Karpas-422 (cell line): Measurements from ENCODE around the gene SEMA7A. TPM values are rescaled to one million over a fixed set of nuclear protein-coding genes. Genes with fewer than 3 reads are reported as not detected.
"Not testable (repeated sequence)": the region's sequence is repeated elsewhere in the genome, so short reads cannot be mapped to it uniquely, and the experiment has no call there.

Experiments
- DNase-seq: peaks from one replicate; pipeline ENCODE4 v3.0.0-alpha.2; 2015
- H2AFZ ChIP-seq: fragments of 200-600 bp; sonication (generic); 2 replicates; pipeline ENCODE4 v1.6.1; 2014; ENCODE audit warnings: antibody characterized with exemption, low read length, mixed read lengths
- H3K27ac ChIP-seq: fragments of 200-600 bp; sonication (generic); 2 replicates; pipeline ENCODE4 v1.5.1; 2014; ENCODE audit warnings: mild to moderate bottlenecking, low read length, moderate library complexity
- H3K27me3 ChIP-seq: fragments of 200-600 bp; sonication (generic); 2 replicates; pipeline ENCODE4 v1.6.1; 2014; ENCODE audit warnings: low read length, mixed read lengths
- H3K36me3 ChIP-seq: fragments of 200-600 bp; sonication (generic); 2 replicates; pipeline ENCODE4 v1.6.1; 2014; ENCODE audit warnings: low read length, mixed read lengths; ENCODE audit not compliant: insufficient read depth
- H3K4me1 ChIP-seq: fragments of 200-600 bp; sonication (generic); 2 replicates; pipeline ENCODE4 v1.6.1; 2014; ENCODE audit warnings: mild to moderate bottlenecking, low read length, mixed read lengths
- H3K4me2 ChIP-seq: fragments of 200-600 bp; sonication (generic); 2 replicates; pipeline ENCODE4 v1.6.1; 2014; ENCODE audit warnings: low read length, low read depth, mild to moderate bottlenecking; ENCODE audit not compliant: poor library complexity, severe bottlenecking
- H3K4me3 ChIP-seq: fragments of 200-600 bp; sonication (generic); 2 replicates; pipeline ENCODE4 v1.5.1; 2014; ENCODE audit warnings: mild to moderate bottlenecking, antibody characterized with exemption, low read length, mixed read lengths
- H3K79me2 ChIP-seq: fragments of 200-600 bp; sonication (generic); 2 replicates; pipeline ENCODE4 v1.6.1; 2014; ENCODE audit warnings: mild to moderate bottlenecking, low read length, mixed read lengths
- H3K9ac ChIP-seq: fragments of 200-600 bp; sonication (generic); 2 replicates; pipeline ENCODE4 v1.6.0; 2014; ENCODE audit warnings: low read length
- H3K9me2 ChIP-seq: fragments of 200-600 bp; sonication (generic), shearing (Covaris generic); replicated peaks from 2 replicates; pipeline ENCODE4 v1.6.0; 2014; ENCODE audit warnings: mild to moderate bottlenecking, low read length, moderate library complexity; ENCODE audit not compliant: insufficient read depth
- H3K9me3 ChIP-seq: fragments of 300-700, 200-600 bp; sonication (generic); 2 replicates; pipeline ENCODE4 v1.6.1; 2014; ENCODE audit warnings: low read length, mixed read lengths
- H4K20me1 ChIP-seq: fragments of 200-600 bp; sonication (generic); 2 replicates; pipeline ENCODE4 v1.6.1; 2014; ENCODE audit warnings: mild to moderate bottlenecking, antibody characterized with exemption, low read length, low read depth; ENCODE audit not compliant: insufficient read depth
- total RNA-seq: library from RNA; depleted of rRNA; stranded (reverse); fragments of >200 nt; shearing (Covaris generic); gene quantifications from 2 replicates; pipeline ENCODE4 v1.2.3, GENCODE V29; 2014; ENCODE audit warnings: low replicate concordance

SEMA7A gene
- total RNA-seq, 1 experiment from 2014 or later: 41.6 TPM

DNA sequence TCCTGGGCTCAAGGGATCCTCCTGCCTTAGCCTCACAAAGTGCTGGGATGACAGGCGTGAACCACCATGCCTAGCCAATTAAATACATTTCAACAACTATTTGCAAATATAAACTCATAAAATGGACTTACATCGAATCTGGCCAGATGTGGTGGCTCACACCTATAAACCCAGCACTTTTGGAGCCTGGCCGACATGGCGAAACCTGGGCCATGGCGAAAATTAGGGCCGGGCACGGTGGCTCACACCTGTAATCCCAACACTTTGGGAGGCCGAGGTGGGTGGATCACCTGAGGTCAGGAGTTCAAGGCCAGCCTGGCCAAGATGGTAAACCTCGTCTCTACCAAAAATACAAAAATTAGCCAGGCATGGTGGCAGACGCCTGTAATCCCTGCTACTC lies 23.3 kb upstream of the SEMA7A start:
- H3K9ac ChIP-seq, H3K4me3 ChIP-seq, H3K4me2 ChIP-seq, H2AFZ ChIP-seq, DNase-seq, H3K27me3 ChIP-seq, H3K27ac ChIP-seq, H3K9me2 ChIP-seq, H4K20me1 ChIP-seq, H3K9me3 ChIP-seq: not testable (repeated sequence)
- Histone ChIP-seq H3K4me1 (peaks cover 10% of the 10 kb centered on the region), H3K79me2 (peaks cover 20% of the 10 kb centered on the region), H3K36me3 (peaks cover 23% of the 10 kb centered on the region)

DNA sequence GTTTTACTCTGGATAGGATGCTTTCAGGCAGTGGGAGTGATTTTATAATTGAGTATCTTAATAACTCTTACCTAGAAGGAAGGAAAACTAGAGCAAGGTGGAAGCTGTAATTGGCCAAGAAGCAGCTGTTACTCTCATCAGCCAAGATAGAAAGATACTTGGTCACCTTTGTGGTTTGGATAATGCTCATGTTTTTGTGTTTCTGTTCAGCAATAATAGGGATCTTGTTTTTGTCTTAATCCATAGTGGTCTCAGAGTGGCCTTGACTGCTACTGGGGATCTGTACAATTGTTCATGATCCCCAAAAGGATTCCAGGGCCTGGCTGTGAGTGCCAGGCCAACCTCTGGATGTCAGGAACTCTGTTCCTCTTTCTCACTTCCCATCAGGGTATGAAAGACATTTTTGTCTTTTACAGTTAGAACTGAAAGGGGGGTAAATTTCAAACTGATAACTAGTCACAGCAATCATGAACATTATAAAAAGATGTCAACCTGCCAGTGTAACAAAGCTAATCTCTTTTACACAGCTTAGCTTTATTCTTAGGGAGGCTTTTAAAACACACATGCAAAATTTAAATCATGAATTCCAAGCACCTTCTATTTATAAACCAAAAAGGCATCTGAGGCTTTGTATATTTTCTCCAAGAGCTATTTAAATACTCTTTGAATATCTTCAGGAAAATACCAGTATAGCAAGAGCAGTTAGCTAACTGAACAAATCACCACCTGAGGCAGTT lies 21.2 kb upstream of the SEMA7A start:
- H3K4me3 ChIP-seq: no peak overlapping the region
- no peak overlapping the region for H3K27ac ChIP-seq
- peaks cover 26% of the 10 kb centered on the region for H3K36me3 ChIP-seq

DNA sequence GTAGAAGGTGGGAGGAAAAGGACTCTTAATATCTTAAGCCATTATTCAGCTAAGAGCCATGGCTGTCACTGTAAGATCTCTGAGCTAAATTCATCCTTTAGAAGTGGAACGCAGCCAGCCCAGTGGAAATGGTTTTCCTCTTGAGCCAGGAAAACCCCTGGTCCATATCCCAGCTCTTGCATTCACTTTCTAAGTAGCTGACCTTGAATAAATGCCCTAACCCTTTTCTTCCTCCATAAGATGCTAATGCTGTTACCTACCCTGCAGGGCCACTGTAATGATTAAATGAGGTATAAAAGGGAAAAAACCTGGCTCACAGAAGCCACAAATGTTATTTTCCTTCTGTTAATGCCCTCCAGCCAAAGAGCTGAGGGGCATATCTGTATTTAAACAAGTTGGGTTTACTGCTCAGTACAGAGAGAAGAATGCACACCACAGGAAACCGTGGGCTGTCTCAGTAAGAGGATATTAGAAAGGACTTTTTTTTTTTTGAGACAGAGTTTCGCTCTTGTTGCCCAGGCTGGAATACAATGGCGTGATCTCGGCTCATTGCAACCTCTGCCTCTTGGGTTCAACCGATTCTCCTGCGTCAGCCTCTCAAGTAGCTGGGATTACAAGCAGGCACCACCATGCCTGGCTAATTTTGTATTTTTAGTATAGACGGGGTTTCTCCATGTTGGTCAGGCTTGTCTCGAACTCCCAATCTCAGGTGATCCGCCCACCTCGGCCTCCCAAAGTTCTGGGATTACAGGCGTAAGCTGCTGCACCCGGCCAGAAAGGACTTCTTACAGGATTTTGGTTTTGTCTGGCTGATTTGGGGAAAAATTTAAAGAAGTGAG lies 20.4 kb upstream of the SEMA7A start:
- no peak overlapping the region for H3K4me3 ChIP-seq
- H3K9me3 ChIP-seq: no peaks in the 10 kb centered on the region
- H2AFZ ChIP-seq: no peak overlapping the region
- H3K4me2 ChIP-seq: no peak overlapping the region
- no peaks in the 10 kb centered on the region for H3K9me2 ChIP-seq
- peaks cover 26% of the 10 kb centered on the region for H3K36me3 ChIP-seq
- DNase-seq: no peak
- no peaks in the 10 kb centered on the region for H3K4me1 ChIP-seq
- H3K27ac ChIP-seq: no peak overlapping the region
- H4K20me1 ChIP-seq: no peaks in the 10 kb centered on the region
- no peak overlapping the region for H3K9ac ChIP-seq
- H3K79me2 ChIP-seq: no peaks in the 10 kb centered on the region; the same call in 1 of the 2 replicates
- no peaks in the 10 kb centered on the region for H3K27me3 ChIP-seq

More for the DNA sequence above, 21.2 kb upstream of the SEMA7A start:
- Histone ChIP-seq H3K9ac (no peak overlapping the region), H3K79me2 (peaks cover 6% of the 10 kb centered on the region; the same call in 1 of the 2 replicates), H3K9me2 (no peaks in the 10 kb centered on the region), H3K27me3 (no peaks in the 10 kb centered on the region), H3K4me1 (peaks cover 5% of the 10 kb centered on the region), H4K20me1 (no peaks in the 10 kb centered on the region), H3K9me3 (no peaks in the 10 kb centered on the region), H2AFZ (no peak overlapping the region), H3K4me2 (no peak overlapping the region)
- no peak for DNase-seq

DNA sequence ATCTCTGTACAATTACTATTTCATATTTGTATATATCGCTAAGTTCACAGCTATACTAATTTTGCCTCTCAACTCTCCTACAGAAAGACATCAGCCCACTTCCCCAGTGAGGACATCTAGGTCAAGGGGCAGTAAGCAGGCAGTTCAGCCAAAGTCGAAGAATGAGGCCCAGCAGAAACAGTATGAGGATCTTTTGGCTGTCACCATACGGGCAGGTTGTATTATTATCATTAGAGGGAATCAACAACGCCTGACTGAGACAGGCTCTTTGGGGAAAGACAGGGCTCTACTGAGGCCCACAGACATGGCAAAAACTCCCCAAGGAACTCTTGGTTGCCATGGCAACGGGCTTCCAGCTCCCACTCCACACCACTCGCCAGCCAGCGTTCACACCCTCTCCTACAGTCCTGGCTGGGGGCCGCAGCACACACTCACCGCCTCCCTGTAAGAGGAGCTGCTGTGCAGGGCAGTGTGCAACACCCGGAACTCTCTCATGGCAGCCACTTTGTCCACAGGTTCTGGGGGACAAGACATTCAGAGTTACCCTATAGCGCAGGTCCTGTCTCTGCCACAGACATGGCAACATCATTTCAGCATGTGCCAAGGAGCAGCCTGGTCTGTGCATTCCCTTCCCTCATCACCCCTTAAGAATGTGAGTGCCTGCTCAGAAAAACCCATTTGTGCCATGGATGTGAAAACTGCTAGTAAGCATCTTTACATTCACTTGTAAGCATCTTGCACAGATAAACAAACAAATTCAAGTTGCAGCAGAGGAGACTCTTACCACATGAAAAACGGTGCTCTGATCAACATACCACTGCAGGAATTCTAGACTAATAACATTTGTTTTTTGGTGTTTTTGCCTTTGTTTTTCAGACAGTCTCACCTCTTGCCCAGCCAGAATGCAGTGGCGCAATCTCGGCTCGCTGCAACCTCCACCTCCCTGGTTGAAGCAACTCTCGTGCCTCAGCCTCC lies 18.4 kb upstream of the SEMA7A start:
- Histone ChIP-seq H3K9me2 (no peaks in the 10 kb centered on the region), H3K9me3 (no peaks in the 10 kb centered on the region), H3K36me3 (peaks cover 34% of the 10 kb centered on the region), H3K27me3 (no peaks in the 10 kb centered on the region), H3K4me3 (no peak overlapping the region), H3K4me2 (no peak overlapping the region), H3K4me1 (no peaks in the 10 kb centered on the region), H3K9ac (no peak overlapping the region), H2AFZ (no peak overlapping the region), H4K20me1 (no peaks in the 10 kb centered on the region), H3K27ac (no peak overlapping the region), H3K79me2 (no peaks in the 10 kb centered on the region)
- no peak for DNase-seq

DNA sequence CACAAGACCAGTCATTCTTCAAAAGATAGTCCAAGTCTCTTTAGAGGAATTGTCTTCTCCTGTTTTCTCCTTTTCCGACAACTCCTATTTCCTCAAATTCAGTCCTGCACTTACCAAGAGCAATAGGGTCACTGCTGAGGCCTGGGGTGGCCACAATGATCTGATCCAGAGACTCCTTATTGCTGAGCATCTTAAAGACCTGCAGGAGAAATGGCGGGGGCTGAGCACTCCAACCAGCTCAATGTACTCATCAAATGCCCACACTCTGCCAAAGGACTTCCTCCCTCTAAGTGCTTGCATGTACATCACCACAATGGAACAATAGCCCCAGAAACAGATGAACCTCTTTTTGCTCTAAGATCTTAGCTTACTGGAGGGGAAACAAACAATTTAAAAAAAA lies 17.6 kb upstream of the SEMA7A start:
- DNase-seq: no peak
- Histone ChIP-seq H3K4me3 (no peak overlapping the region), H3K27ac (no peak overlapping the region), H3K4me2 (no peak overlapping the region), H3K27me3 (no peaks in the 10 kb centered on the region), H3K9me3 (no peaks in the 10 kb centered on the region), H3K79me2 (no peaks in the 10 kb centered on the region), H4K20me1 (no peaks in the 10 kb centered on the region), H3K9ac (no peak overlapping the region), H3K4me1 (no peaks in the 10 kb centered on the region), H2AFZ (no peak overlapping the region), H3K9me2 (no peaks in the 10 kb centered on the region), H3K36me3 (peaks cover 34% of the 10 kb centered on the region)

DNA sequence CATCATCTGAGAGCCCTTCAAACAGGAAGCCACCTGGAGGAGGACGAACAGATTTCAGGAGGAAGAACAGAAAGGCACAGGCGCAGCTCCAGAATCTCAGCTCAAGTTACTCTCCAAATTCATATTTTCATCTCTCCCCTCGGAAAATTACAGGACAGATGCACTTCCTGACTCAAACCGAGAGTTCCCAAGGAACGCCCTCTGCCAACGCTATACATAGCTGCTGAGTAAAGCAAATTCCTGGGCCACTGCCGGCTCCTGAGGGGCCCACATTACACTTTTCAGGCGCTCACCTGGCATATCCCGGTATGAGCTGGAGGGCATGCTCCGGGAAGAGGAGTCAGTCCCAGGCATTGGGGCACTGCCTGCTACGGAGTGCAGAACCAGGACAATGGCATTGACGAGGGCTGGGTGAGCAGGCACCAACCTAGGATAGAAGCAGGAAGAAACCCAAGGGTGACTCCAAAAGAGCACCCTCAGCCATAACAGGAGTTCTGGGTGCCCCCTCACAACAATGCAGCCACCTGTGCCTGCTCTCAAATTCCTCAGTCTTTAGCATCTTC lies 16.0 kb upstream of the SEMA7A start:
- H3K9me3 ChIP-seq: no peaks in the 10 kb centered on the region

DNA sequence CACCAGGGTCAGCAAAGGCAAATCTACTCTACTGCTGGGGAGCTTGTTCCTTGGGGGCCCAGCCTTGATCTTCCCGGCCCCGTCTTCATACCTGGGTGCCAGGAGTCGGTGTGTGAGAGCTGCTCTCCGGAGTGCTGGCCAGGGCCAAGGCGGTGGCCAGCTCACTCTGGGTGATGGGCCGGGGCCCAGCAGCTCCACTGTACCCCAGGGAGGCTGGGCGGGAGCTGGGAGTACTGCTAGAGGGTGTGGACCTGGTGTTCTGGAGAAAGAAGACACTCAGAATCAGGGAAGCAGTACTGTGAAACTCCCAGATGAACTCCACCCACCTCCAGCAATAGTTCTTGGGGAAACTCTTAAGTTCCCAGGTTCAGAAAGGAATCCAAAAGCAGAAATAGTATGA lies 15.3 kb upstream of the SEMA7A start:
- H3K79me2 ChIP-seq: no peaks in the 10 kb centered on the region
- H4K20me1 ChIP-seq: no peaks in the 10 kb centered on the region
- H3K4me1 ChIP-seq: no peaks in the 10 kb centered on the region
- H3K27me3 ChIP-seq: no peaks in the 10 kb centered on the region
- no peak overlapping the region for H2AFZ ChIP-seq
- no peaks in the 10 kb centered on the region for H3K9me2 ChIP-seq
- H3K27ac ChIP-seq: no peak overlapping the region
- no peak overlapping the region for H3K4me2 ChIP-seq
- peaks cover 31% of the 10 kb centered on the region for H3K36me3 ChIP-seq
- no peaks in the 10 kb centered on the region for H3K9me3 ChIP-seq
- no peak overlapping the region for H3K4me3 ChIP-seq
- H3K9ac ChIP-seq: no peak overlapping the region
- DNase-seq: no peak

More for the DNA sequence above, 16.0 kb upstream of the SEMA7A start:
- no peaks in the 10 kb centered on the region for H3K4me1 ChIP-seq
- peaks cover 34% of the 10 kb centered on the region for H3K36me3 ChIP-seq
- no peak overlapping the region for H2AFZ ChIP-seq
- no peak overlapping the region for H3K4me2 ChIP-seq
- DNase-seq: no peak
- no peaks in the 10 kb centered on the region for H3K79me2 ChIP-seq
- no peak overlapping the region for H3K27ac ChIP-seq
- no peaks in the 10 kb centered on the region for H3K27me3 ChIP-seq
- H3K9ac ChIP-seq: no peak overlapping the region
- no peak overlapping the region for H3K4me3 ChIP-seq
- H4K20me1 ChIP-seq: no peaks in the 10 kb centered on the region
- no peaks in the 10 kb centered on the region for H3K9me2 ChIP-seq
